ENCODE data around the gene GJA5. TPM values are rescaled to one million over a fixed set of nuclear protein-coding genes. Genes with fewer than 3 reads are reported as not detected.

Gene GJA5
- total and polyA plus RNA-seq, 8 donors, result 0.57 to 4.6 (median 2.0) TPM

GRCh38 chr1:147712605-147713004, 47.8 kb downstream of the GJA5 start:
- no peak for TF ChIP-seq CTCF (IDR thresholded peaks at IDR 0.05)
- H3K36me3 ChIP-seq, result no peaks in the 10 kb centered on the region
- H3K27ac ChIP-seq, result no peak overlapping the region
- FAIRE-seq (no peak), DNase-seq (no peak), ATAC-seq (no peak)
- no peaks in the 10 kb centered on the region for H3K27me3 ChIP-seq
- H3K4me3 ChIP-seq, result no peak overlapping the region
- H3K4me1 ChIP-seq, result no peaks in the 10 kb centered on the region
- intact Hi-C loops (cut with DNase I), result no loop called here
- H3K9me3 ChIP-seq, result no peaks in the 10 kb centered on the region

Other genes starting within 250 kb of the GJA5 start
- gene BCL9, start 219.1 kb downstream of the GJA5 start, total RNA-seq, result 10 to 100 TPM in 2 of 6 donors, 1 to 10 TPM in 4; 5.9 to 15.6 (median 9.2) TPM
- gene BCL9, start 219.1 kb downstream of the GJA5 start, polyA plus RNA-seq, result 1 to 10 TPM; 3.9 to 8.6 TPM
- 10 to 100 TPM in 2 of 6 donors, 1 to 10 TPM in 4; 8.5 to 15.9 (median 9.8) TPM for gene ACP6, start 90.1 kb downstream of the GJA5 start, total RNA-seq
- gene ACP6, start 90.1 kb downstream of the GJA5 start, polyA plus RNA-seq, result 10 to 100 TPM; 10.3 to 18.6 TPM
- not detected for gene GJA8, start 142.2 kb upstream of the GJA5 start, total RNA-seq
- gene GJA8, start 142.2 kb upstream of the GJA5 start, polyA plus RNA-seq, result not detected
- gene GPR89B, start 167.8 kb upstream of the GJA5 start, total RNA-seq, result 10 to 100 TPM in 1 of 6 donors, 1 to 10 TPM in 5; 6.0 to 10.3 (median 7.5) TPM
- 10 to 100 TPM; 11.0 to 18.1 TPM for gene GPR89B, start 167.8 kb upstream of the GJA5 start, polyA plus RNA-seq